ENCODE results near the gene STPG1.

The STPG1 gene

GRCh38 chr1:24316645-24317044 lies 96.9 kb downstream of the STPG1 start:
- DNase-seq: no peak
- H3K9me3 ChIP-seq: no peaks in the 10 kb centered on the region
- intact Hi-C loops (cut with DNase I; ENCODE audit: low total_unique reads): no loop called here
- no peak overlapping the region for H3K27ac ChIP-seq
- H3K27me3 ChIP-seq: peaks cover 0 to 63% of the 10 kb centered on the region in 2 donors
- H3K36me3 ChIP-seq: no peaks in the 10 kb centered on the region
- H3K4me3 ChIP-seq: no peak overlapping the region
- H3K4me1 ChIP-seq: peaks cover 0 to 17% (median 7%) of the 10 kb centered on the region in 4 donors
- TF ChIP-seq CTCF (IDR thresholded peaks at IDR 0.05): no peak

GRCh38 chr1:24315391-24315790 lies 98.2 kb downstream of the STPG1 start:
- no peak for TF ChIP-seq CTCF (IDR thresholded peaks at IDR 0.05)

GRCh38 chr1:24311741-24312140 lies 101.8 kb downstream of the STPG1 start:
- Histone ChIP-seq H3K4me3 (no peak overlapping the region), H3K4me1 (no peaks in the 10 kb centered on the region), H3K27me3 (peaks cover 0 to 27% of the 10 kb centered on the region in 2 donors), H3K9me3 (no peaks in the 10 kb centered on the region), H3K36me3 (no peaks in the 10 kb centered on the region), H3K27ac (no peak overlapping the region)
- intact Hi-C loops (cut with DNase I; ENCODE audit: low total_unique reads): no loop called here
- no peak for DNase-seq
- TF ChIP-seq CTCF (IDR thresholded peaks at IDR 0.05): no peak

More at GRCh38 chr1:24315391-24315790, 98.2 kb downstream of the STPG1 start:
- Histone ChIP-seq H3K9me3 (no peaks in the 10 kb centered on the region), H3K4me3 (no peak overlapping the region), H3K27ac (no peak overlapping the region), H3K4me1 (peaks cover 0 to 11% (median 2%) of the 10 kb centered on the region in 4 donors), H3K27me3 (peaks cover 0 to 51% of the 10 kb centered on the region in 2 donors), H3K36me3 (no peaks in the 10 kb centered on the region)
- intact Hi-C loops (cut with DNase I; ENCODE audit: low total_unique reads): no loop called here
- DNase-seq: peak in 1 of 2 donors; percentile 15

- Histone ChIP-seq H3K4me1 (no peaks in the 10 kb centered on the region), H3K27ac (no peak overlapping the region), H3K36me3 (no peaks in the 10 kb centered on the region), H3K9me3 (no peaks in the 10 kb centered on the region), H3K4me3 (no peak overlapping the region), H3K27me3 (peaks cover 0 to 26% of the 10 kb centered on the region in 2 donors)
- intact Hi-C loops (cut with DNase I; ENCODE audit: low total_unique reads): no loop called here
- TF ChIP-seq CTCF (IDR thresholded peaks at IDR 0.05): no peak
- DNase-seq: no peak
Observed at GRCh38 chr1:24311234-24311633, 102.3 kb downstream of the STPG1 start.

- Histone ChIP-seq H3K4me3 (no peak overlapping the region), H3K27ac (no peak overlapping the region), H3K27me3 (peaks cover 0 to 22% of the 10 kb centered on the region in 2 donors), H3K36me3 (no peaks in the 10 kb centered on the region), H3K9me3 (no peaks in the 10 kb centered on the region), H3K4me1 (no peaks in the 10 kb centered on the region)
- intact Hi-C loops (cut with DNase I; ENCODE audit: low total_unique reads): no loop called here
- no peak for TF ChIP-seq CTCF (IDR thresholded peaks at IDR 0.05)
- DNase-seq: no peak
Observed at GRCh38 chr1:24309762-24310485, 103.7 kb downstream of the STPG1 start.

All from tibial artery (tissue), 4 donors.